Esophagus squamous epithelium (tissue), 4 donors: Measurements from ENCODE around the gene ZNF846.

Source experiments
- CTCF ChIP-seq, 6 experiments: fragments of 450-650 bp in 4 of 6; fragments of 200-600 bp in 2 of 6; sonication (generic) in 2 of 6; IDR thresholded peaks; one replicate each; pipeline ENCODE4 v1.5.1; 2016 to 2019; ENCODE audit warnings: antibody characterized with exemption in 6 of 6, mild to moderate bottlenecking in 4 of 6, moderate library complexity in 4 of 6
- POLR2A ChIP-seq, 4 donors: fragments of 450-650 bp; IDR thresholded peaks; one replicate each; pipeline ENCODE4 v1.6.1; 2017; ENCODE audit warnings: antibody characterized with exemption in 4 of 4, mild to moderate bottlenecking in 4 of 4, moderate library complexity in 3 of 4

- TF ChIP-seq POLR2A (IDR thresholded peaks at IDR 0.05), result no peak
- no peak for TF ChIP-seq CTCF (IDR thresholded peaks at IDR 0.05)
Measured at GRCh38 chr19:9751446-9751845, 17.1 kb downstream of the ZNF846 start.
